Neuronal stem cell (in vitro differentiated cells): ENCODE results near the gene N4BP2.
"Not testable (repeated sequence)": the region's sequence is repeated elsewhere in the genome, so short reads cannot be mapped to it uniquely, and the experiment has no call there.

Experiments
- DNase-seq: peaks from one replicate; pipeline ENCODE4 v3.0.0-alpha.2; 2013; ENCODE audit warnings: low spot score
- H2AFZ ChIP-seq: one replicate; pipeline ENCODE4 v1.6.1; 2013; ENCODE audit warnings: mild to moderate bottlenecking, low read length, inconsistent platforms
- H2AK5ac ChIP-seq: 2 replicates; pipeline ENCODE4 v1.6.1; 2013; ENCODE audit warnings: low read depth, mild to moderate bottlenecking, inconsistent platforms, low read length, moderate library complexity, mixed read lengths
- H2BK120ac ChIP-seq: 2 replicates; pipeline ENCODE4 v1.6.1; 2013; ENCODE audit warnings: low read depth, mild to moderate bottlenecking, inconsistent platforms, low read length, moderate library complexity, mixed read lengths
- H2BK12ac ChIP-seq: one replicate; pipeline ENCODE4 v1.6.1; 2013; ENCODE audit warnings: low read length, inconsistent platforms
- H2BK15ac ChIP-seq: 2 replicates; pipeline ENCODE4 v1.6.1; 2013; ENCODE audit warnings: mild to moderate bottlenecking, low read length, inconsistent platforms, mixed read lengths
- H2BK5ac ChIP-seq: one replicate; pipeline ENCODE4 v1.6.1; 2013; ENCODE audit warnings: inconsistent platforms, mild to moderate bottlenecking, low read length, moderate library complexity
- H3K14ac ChIP-seq: one replicate; pipeline ENCODE4 v1.6.1; 2013; ENCODE audit warnings: low read length, inconsistent platforms
- H3K18ac ChIP-seq: 2 replicates; pipeline ENCODE4 v1.6.1; 2013; ENCODE audit warnings: low read length, inconsistent platforms
- H3K23ac ChIP-seq: 2 replicates; pipeline ENCODE4 v1.6.1; 2013; ENCODE audit warnings: low read depth, mild to moderate bottlenecking, mixed read lengths, low read length, inconsistent platforms; ENCODE audit not compliant: poor library complexity
- H3K27ac ChIP-seq: replicated peaks from 3 replicates; pipeline ENCODE4 v1.5.1; 2013; ENCODE audit warnings: low read length, inconsistent platforms
- H3K27me3 ChIP-seq, 3 experiments: 2 replicates each; pipeline ENCODE4 v1.6.1; 2013; ENCODE audit warnings: low read length in 3 of 3, mild to moderate bottlenecking in 2 of 3, inconsistent platforms in 1 of 3, low read depth in 1 of 3, mixed read lengths in 1 of 3, moderate library complexity in 1 of 3; ENCODE audit not compliant: control insufficient read depth in 3 of 3, insufficient read depth in 3 of 3
- H3K36me3 ChIP-seq, 2 donors: replicated peaks in 1 of 2; 2 replicates each; pipeline ENCODE4 v1.6.1; 2013; ENCODE audit warnings: low read length in 2 of 2; ENCODE audit not compliant: control insufficient read depth in 2 of 2, insufficient read depth in 2 of 2
- H3K4ac ChIP-seq: 2 replicates; pipeline ENCODE4 v1.6.1; 2013; ENCODE audit warnings: inconsistent platforms, mild to moderate bottlenecking, low read length, moderate library complexity
- H3K4me1 ChIP-seq, 2 donors: 1 replicate in 1 of 2; 2 replicates in 1 of 2; pipeline ENCODE4 v1.6.1; 2013; ENCODE audit warnings: low read length in 2 of 2, low read depth in 1 of 2; ENCODE audit not compliant: control insufficient read depth in 2 of 2, insufficient read depth in 1 of 2
- H3K4me2 ChIP-seq: one replicate; pipeline ENCODE4 v1.6.1; 2013; ENCODE audit warnings: mild to moderate bottlenecking, low read length, inconsistent platforms; ENCODE audit not compliant: insufficient read depth, poor library complexity, severe bottlenecking
- H3K4me3 ChIP-seq, 2 donors: 2 replicates each; pipeline ENCODE4 v1.5.1; 2013; ENCODE audit warnings: low read length in 2 of 2, mild to moderate bottlenecking in 2 of 2, inconsistent platforms in 1 of 2, moderate library complexity in 1 of 2
- H3K79me1 ChIP-seq: one replicate; pipeline ENCODE4 v1.6.1; 2013; ENCODE audit warnings: low read depth, mild to moderate bottlenecking, inconsistent platforms, low read length, moderate library complexity
- H3K9ac ChIP-seq: one replicate; pipeline ENCODE4 v1.6.1; 2013; ENCODE audit warnings: mild to moderate bottlenecking, low read depth, low read length, inconsistent platforms; ENCODE audit not compliant: poor library complexity
- H3K9me3 ChIP-seq, 2 donors: replicated peaks in 1 of 2; 2 replicates each; pipeline versions ENCODE3 to v1.6.1; 2013; ENCODE audit warnings: low read length in 2 of 2, mild to moderate bottlenecking in 2 of 2, inconsistent platforms in 1 of 2, low read depth in 1 of 2, mixed read lengths in 1 of 2, moderate library complexity in 1 of 2; ENCODE audit not compliant: control insufficient read depth in 2 of 2, insufficient read depth in 1 of 2
- H4K8ac ChIP-seq: one replicate; pipeline ENCODE4 v1.6.1; 2013; ENCODE audit warnings: low read depth, mild to moderate bottlenecking, inconsistent platforms, low read length, moderate library complexity
- H4K91ac ChIP-seq: one replicate; pipeline ENCODE4 v1.6.1; 2013; ENCODE audit warnings: low read length, low read depth, mild to moderate bottlenecking, inconsistent platforms; ENCODE audit not compliant: poor library complexity
- WGBS, 2 donors: extraction: QIAGEN DNeasy Blood & Tissue Kit; methylation state at CpG; one replicate each; pipeline ENCODE4 v1.1.7; 2013; ENCODE audit warnings: missing lambda C conversion rate in 2 of 2, mixed read lengths in 1 of 2; ENCODE audit not compliant: insufficient read length in 2 of 2, insufficient replicate concordance in 1 of 2; ENCODE audit errors: extremely low coverage in 2 of 2; 5-methylcytosine and 5-hydroxymethylcytosine counted together

N4BP2 gene

GRCh38 chr4:40099010-40099409 lies 42.4 kb downstream of the N4BP2 start:
- Histone ChIP-seq H3K4ac (no peak overlapping the region), H3K27me3 (no peaks in the 10 kb centered on the region), H4K8ac (no peak overlapping the region), H3K36me3 (peaks cover 0 to 74% of the 10 kb centered on the region in 2 donors), H2BK12ac (no peak overlapping the region), H2BK15ac (no peak overlapping the region), H4K91ac (no peak overlapping the region), H3K27ac (no peak overlapping the region), H3K14ac (no peak overlapping the region), H2BK5ac (no peak overlapping the region), H2BK120ac (no peak overlapping the region), H3K4me1 (no peaks in the 10 kb centered on the region), H3K4me3 (no peak overlapping the region), H2AFZ (no peak overlapping the region), H3K79me1 (peaks cover 2% of the 10 kb centered on the region), H3K18ac (no peak overlapping the region), H3K9me3 (peaks cover 0 to 3% of the 10 kb centered on the region in 2 donors), H3K9ac (no peak overlapping the region), H2AK5ac (no peak overlapping the region), H3K4me2 (no peak overlapping the region), H3K23ac (no peak overlapping the region)
- no peak for DNase-seq
- no CpG with 5 or more reads among the region's 8 CpGs for WGBS, 2 donors

- WGBS, 2 donors, result no CpG with 5 or more reads among the region's 4 CpGs
- H3K14ac ChIP-seq, H4K91ac ChIP-seq, H3K18ac ChIP-seq, H3K27ac ChIP-seq, H3K9ac ChIP-seq, H3K23ac ChIP-seq, H2AK5ac ChIP-seq, DNase-seq, H3K79me1 ChIP-seq, H2AFZ ChIP-seq, H2BK12ac ChIP-seq, H3K4ac ChIP-seq, H2BK5ac ChIP-seq, H2BK15ac ChIP-seq, H3K4me2 ChIP-seq, H3K4me3 ChIP-seq, H3K4me1 ChIP-seq, H3K27me3 ChIP-seq, H4K8ac ChIP-seq, H2BK120ac ChIP-seq: not testable (repeated sequence)
- H3K36me3 ChIP-seq, result peaks cover 0 to 94% of the 10 kb centered on the region in 2 donors
- H3K9me3 ChIP-seq, result peaks cover 0 to 11% of the 10 kb centered on the region in 2 donors
Measured at GRCh38 chr4:40107150-40107549, 50.5 kb downstream of the N4BP2 start.

- no peak overlapping the region for H2AK5ac ChIP-seq
- H2BK15ac ChIP-seq, result no peak overlapping the region
- H3K23ac ChIP-seq, result no peak overlapping the region
- no peaks in the 10 kb centered on the region for H3K27me3 ChIP-seq
- no peak overlapping the region for H2BK120ac ChIP-seq
- no peak overlapping the region for H2BK12ac ChIP-seq
- no CpG with 5 or more reads among the region's 3 CpGs for WGBS, 2 donors
- no peak overlapping the region for H3K9ac ChIP-seq
- no peak overlapping the region for H3K4me2 ChIP-seq
- no peak overlapping the region for H3K4ac ChIP-seq
- H3K27ac ChIP-seq, result no peak overlapping the region
- DNase-seq, result no peak
- no peak overlapping the region for H3K14ac ChIP-seq
- no peak overlapping the region for H4K91ac ChIP-seq
- H3K4me1 ChIP-seq, result no peaks in the 10 kb centered on the region
- no peak overlapping the region for H2BK5ac ChIP-seq
- peaks cover 0 to 8% of the 10 kb centered on the region in 2 donors for H3K9me3 ChIP-seq
- no peak overlapping the region for H3K18ac ChIP-seq
- H3K4me3 ChIP-seq, result no peak overlapping the region
- H3K36me3 ChIP-seq, result peaks cover under 1 to 98% of the 10 kb centered on the region in 2 donors
- no peaks in the 10 kb centered on the region for H3K79me1 ChIP-seq
- H4K8ac ChIP-seq, result peak overlapping the region; percentile 92
- H2AFZ ChIP-seq, result no peak overlapping the region
Measured at GRCh38 chr4:40112027-40112792, 55.6 kb downstream of the N4BP2 start.

GRCh38 chr4:40114206-40114605 lies 57.6 kb downstream of the N4BP2 start:
- Histone ChIP-seq H3K4me3 (no peak overlapping the region), H3K27me3 (no peaks in the 10 kb centered on the region), H3K18ac (no peak overlapping the region), H2BK12ac (no peak overlapping the region), H3K4me2 (no peak overlapping the region), H3K36me3 (peaks cover 2 to 100% of the 10 kb centered on the region in 2 donors), H3K4ac (no peak overlapping the region), H3K23ac (no peak overlapping the region), H3K27ac (no peak overlapping the region), H2BK5ac (no peak overlapping the region), H4K8ac (no peak overlapping the region), H2AK5ac (no peak overlapping the region), H2BK120ac (no peak overlapping the region), H3K9ac (no peak overlapping the region), H4K91ac (no peak overlapping the region), H3K79me1 (no peaks in the 10 kb centered on the region), H3K9me3 (peaks cover 0 to 8% of the 10 kb centered on the region in 2 donors), H2AFZ (no peak overlapping the region), H2BK15ac (no peak overlapping the region), H3K14ac (no peak overlapping the region), H3K4me1 (no peaks in the 10 kb centered on the region)
- WGBS, 2 donors, result no CpG with 5 or more reads among the region's 1 CpG
- DNase-seq, result no peak
